Measurements from ENCODE around the gene GRK5.
A peak's percentile ranks its signal among the peaks of the same experiment; 100 is the strongest.

The GRK5 gene

GRCh38 chr10:119391440-119392251 lies 184.3 kb downstream of the GRK5 start:
- DNase-seq: no peak

GRCh38 chr10:119393019-119393418 lies 185.6 kb downstream of the GRK5 start:
- no peak for DNase-seq

DNA sequence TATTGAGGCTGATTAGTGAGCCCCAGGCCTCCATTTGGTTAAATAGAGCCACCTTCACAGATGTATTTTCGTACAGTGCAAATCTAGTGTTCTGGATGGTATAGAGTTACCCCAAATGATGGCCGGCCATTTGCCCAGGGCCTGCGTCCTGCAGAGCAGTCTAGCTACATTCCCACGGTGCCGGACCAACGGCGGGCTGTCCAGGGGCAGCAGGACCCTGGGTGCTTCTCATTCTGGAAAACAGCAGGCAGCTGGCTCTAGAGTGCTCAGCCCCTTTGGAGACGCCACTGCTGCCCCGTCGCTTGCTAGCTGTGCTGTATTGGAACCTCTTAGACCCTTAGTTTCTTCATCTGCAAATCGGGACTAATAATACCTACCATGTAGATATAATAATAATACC lies 186.1 kb downstream of the GRK5 start:
- no peak for DNase-seq

GRCh38 chr10:119393845-119394244 lies 186.5 kb downstream of the GRK5 start:
- DNase-seq: no peak

DNA sequence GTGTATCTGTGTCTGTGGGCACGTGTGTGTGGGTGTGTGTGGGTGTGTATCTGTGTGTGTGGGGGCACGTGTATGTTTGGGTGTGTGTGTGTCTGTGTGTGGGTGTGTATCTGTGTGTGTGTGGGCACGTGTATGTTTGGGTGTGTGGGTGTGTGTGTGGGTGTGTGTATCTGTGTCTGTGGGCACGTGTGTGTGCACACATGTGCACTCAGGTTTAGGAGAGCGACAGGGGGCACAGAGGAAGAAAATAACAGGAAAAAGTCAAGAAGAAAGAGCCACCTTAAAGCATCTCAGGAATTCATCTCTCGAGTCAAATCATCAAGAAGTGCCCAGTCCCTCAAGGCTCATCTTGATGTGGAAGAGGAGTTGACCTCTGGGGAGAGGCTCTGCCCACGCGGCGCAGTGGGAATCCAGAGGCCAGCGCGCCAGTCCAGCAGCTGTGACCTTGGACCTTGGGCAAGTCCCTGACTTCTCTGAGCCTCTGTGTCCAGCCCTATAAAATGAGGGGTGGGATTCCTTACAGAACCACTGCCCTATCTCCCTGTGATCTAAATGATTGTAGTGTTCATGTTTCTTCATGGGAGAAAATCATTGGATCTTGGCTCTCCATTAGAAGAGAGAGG lies 187.4 kb downstream of the GRK5 start:
- no peak for DNase-seq

- no peak for DNase-seq
Measured at GRCh38 chr10:119395280-119396007, 188.1 kb downstream of the GRK5 start.

GRCh38 chr10:119396008-119396708 lies 188.8 kb downstream of the GRK5 start:
- peak; percentile 11 for DNase-seq

- no peak for DNase-seq
Measured at GRCh38 chr10:119396709-119397071, 189.3 kb downstream of the GRK5 start.

GRCh38 chr10:119397416-119397815 lies 190.0 kb downstream of the GRK5 start:
- no peak for DNase-seq

- DNase-seq: no peak
Measured at GRCh38 chr10:119398996-119399395, 191.6 kb downstream of the GRK5 start.

GRCh38 chr10:119399466-119399865 lies 192.1 kb downstream of the GRK5 start:
- no peak for DNase-seq

DNA sequence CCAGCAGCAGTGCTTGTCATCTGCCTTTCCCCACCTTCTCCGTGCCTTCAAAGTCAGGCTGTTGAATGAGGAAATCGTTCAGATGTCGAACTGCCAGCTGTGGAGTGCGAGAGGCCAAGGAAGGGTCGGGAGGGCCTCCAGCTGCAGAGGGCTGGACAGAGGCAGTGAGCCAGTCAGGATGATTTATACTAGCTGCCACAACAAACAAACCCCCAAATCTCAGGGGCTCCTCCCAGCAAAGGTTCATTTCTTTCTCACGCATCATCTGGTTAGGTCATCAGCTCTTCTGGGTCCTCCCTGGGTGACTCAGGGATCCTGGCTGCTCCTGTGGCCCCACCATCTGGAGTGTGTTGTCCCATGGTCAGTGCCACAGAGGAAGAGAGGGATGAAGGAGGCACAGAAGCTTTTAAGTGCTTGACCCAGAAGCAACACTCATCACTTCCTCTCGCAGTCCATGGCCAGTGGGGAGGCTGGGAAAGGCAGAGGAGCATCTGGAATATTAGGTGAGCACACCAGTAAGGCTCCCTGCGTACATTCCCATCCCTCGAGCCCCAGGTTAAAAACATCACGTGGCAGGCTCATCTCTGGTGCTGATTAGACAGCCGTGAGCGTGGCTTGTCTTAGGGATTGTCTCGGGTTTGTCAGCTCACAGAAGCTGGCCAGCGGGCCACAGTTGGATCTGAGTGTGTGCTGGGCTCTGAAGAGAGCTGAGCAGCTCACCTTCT lies 194.5 kb downstream of the GRK5 start:
- DNase-seq: no peak

DNA sequence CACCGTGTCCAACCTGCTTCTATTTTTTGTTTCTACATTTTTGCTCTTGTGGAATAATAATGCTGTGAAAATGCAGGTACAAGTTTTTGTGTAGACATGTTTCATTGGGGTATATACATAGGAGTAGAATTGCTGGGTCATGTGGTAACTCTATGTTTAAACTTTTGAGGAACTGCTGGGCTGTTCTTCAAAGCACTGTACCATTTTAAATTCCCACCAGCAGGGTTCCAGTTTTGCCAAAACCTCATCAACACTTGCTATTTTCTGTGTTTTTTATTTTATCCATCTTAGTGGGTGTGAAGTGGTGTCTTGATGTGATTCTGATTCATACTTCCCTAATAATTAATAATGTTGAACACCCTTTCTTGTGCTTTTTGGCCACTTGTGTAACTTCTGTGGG lies 196.6 kb downstream of the GRK5 start:
- no peak for DNase-seq

GRCh38 chr10:119404719-119405519 lies 197.5 kb downstream of the GRK5 start:
- no peak for DNase-seq

DNA sequence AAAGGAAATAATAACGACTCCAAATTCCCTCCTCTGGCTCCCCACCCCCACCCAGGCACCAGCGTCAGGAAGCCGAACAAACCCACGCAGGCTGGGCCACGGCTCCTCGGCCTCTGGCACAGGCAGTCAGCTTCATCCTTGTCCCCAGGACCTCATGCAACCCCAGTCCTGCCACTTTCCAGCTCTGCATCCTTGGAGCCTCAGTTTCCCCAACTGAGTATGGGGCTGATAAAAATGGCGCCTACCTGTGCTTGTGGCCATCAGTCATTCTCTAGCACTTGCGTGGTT lies 198.1 kb downstream of the GRK5 start:
- no peak for DNase-seq

GRCh38 chr10:119406137-119406536 lies 198.8 kb downstream of the GRK5 start:
- DNase-seq: no peak

DNA sequence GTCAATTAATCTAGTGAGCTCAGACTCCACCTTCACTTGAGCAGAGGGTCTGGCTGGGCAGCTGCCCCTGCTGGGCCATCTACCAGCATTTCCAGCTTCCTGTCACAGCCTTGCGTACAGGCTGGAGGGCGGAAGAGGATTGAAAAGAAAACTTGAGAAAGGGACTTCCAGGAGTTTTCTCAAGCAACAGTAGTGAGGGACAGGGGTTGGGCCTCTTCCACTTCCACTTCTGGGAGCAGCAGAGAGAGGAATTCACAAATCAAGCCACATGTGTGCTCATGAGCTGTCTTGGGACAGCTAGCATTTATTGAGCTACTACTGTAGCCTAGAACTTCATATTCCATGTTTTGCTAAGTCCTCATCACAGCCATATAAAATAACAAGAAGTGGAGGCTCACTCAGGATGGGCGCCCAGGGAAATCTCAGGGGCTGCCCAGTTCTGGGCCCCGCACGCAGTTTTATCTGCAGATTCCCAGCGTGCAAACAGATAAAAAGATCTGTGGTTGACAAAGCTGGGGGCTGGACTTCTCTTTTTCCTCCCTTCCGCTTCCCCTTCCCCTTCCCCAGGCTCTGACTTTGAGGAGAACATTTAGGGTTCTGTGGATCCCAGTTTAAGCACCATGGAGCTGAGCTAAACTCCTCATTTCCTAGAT lies 199.4 kb downstream of the GRK5 start:
- no peak for DNase-seq

- no peak for DNase-seq
Measured at GRCh38 chr10:119407254-119407777, 199.9 kb downstream of the GRK5 start.

DNA sequence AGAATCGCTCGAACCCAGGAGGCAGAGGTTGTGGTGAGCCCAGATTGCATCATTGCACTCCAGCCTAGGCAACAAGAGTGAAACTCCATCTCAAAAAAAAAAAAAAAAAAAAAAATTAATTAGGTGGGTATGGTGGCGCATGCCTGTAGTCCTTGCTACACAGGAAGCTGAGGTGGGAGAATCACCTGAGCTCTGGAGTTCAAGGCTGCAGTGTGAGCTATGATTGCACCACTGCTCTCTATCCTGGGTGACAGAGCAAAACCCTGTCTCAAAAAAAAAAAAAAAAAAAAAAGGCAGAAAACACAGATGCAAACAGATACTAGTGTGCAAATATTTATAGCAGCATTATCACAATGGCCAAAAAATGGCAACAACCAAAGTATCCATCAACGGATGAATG lies 200.7 kb downstream of the GRK5 start:
- no peak for DNase-seq

DNA sequence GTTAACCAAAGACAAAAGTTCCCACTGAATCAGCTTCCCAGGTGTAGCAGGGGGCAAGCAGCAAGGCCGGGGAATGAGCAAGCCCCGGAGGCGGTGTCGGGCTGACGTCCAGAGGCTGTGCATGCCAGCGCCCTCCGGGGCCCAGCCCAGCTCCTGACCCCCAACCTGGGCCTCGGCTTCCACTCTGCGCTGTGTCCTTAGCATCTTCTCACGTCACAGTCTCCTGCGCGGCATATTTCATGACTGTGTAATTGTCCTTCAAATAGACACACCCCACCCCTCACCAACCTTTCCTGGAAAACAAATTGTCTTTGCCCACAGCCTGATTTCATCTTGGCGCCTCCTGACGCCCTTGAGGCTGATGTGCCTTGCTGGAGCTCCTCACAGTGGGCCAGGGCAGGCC lies 201.6 kb downstream of the GRK5 start:
- no peak for DNase-seq

DNA sequence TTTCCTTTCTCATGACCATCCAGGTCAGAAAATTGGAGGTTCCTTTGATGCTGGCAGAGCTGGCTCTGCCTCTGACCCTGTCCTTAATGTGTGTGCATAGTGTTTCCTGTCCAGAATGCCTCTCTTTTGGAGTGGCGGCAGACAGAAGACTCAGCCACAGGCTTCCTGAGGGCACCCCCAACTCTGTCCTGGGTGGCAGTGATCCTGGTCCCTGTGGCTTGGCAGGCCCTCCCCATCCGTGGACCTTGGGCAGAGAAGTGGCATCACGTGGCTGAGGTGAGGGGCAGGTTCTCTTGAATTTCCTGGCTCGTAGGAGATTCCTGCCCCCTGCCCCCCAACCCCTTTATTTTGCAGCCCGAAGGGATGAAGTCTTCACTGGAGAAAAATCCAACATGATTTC lies 202.0 kb downstream of the GRK5 start:
- no peak for DNase-seq

Data from COR-L47 (cell line).